ENCODE data around the gene TRIM7.
A peak's percentile ranks its signal among the peaks of the same experiment; 100 is the strongest.
"Not testable (repeated sequence)": the region's sequence is repeated elsewhere in the genome, so short reads cannot be mapped to it uniquely, and the experiment has no call there.

Gene TRIM7

DNA sequence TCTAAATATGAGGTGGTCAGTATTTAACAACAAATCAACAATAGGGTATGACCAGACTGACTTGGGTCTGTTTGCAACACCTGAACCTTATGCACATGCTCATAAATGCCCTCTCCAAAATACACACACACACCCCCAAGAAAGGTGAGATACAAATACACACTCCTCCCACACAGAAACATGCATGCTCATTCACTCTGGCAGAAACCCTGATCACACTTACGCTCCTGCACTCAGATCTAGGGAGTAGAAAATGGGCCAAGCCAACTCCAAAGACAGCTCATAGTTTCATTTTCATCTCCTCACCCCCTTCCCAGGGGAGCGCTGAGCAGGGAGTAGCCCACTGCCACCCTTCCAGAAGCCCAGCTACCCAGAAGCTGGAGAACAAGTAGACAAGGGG lies 11.3 kb downstream of the TRIM7 start:
- DNase-seq (ENCODE audit: low read depth in 3 of 3) = no peak

DNA sequence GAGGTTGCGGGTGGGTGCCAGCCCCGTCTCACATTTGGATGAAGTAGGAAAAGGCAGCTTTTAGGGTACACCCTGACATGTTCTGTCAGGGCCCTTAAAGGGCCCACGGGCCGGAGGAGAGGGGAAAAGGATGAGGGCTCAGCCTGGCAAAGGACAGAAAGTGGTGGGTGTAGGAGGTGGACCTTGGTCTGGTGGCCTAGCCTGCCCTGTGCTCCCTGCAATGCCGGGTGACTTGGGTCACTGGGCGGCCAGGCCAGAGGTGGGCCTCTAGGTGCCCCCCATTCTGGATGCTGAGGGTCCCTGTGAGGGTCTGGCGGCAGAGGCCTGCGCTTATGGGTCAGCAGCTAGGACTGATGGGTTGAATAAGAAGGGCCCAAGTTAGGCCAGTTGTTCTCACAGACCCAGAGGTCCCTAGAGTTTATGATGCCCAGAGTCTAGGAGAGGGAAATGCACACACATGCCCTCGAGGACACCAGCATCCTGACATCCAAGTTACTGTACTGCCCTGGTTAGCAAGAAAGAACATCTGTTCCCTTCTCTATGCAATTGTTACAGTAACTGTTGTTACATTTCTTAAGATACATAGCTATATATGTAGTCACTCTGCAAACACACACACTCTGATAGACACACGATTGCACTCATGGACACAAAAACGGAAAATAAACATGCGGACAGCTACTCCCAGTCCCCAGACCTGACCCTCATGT lies 12.5 kb downstream of the TRIM7 start:
- DNase-seq (ENCODE audit: low read depth in 3 of 3) = no peak

DNA sequence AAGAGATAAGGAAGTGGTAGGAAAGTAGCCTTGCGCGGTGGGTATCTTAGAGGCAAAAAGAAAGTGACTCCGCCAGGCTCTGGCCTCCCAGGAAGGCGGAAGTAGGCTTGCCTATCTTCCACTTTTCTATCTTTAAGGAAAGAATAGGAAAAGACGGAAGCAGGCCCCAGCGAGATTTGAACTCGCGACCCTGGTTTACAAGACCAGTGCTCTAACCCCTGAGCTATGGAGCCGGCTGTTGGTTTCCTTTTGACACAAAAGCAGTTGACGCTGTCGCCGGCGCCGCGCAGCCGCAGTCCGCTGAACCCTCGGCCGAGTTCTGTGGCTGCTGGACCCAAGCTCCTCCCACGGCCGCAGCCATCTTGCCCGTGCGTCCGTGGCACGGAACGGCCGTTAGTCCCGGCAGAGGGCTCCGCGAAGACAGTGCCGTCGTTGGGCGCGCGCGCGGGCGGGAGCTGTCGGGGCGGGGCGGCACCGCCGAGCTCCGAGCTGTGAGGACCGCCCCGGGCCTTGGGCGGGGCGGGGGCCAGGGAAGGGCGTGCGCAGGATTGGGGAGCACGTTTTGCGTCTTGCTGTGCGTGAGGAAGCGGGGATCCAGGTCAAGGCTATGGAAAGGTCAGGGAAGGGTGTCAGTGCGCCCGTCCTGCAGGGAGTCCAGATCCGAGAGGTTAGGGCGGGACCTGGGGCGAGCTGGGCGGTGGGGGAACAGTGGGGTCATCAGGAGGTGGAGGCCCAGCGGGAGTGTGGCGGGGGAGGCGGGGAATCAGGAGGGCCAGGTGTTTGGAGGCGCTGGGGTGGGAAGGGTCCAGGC lies 13.3 kb downstream of the TRIM7 start:
- peak; percentile 85 to 92 (median 85) for DNase-seq (ENCODE audit: low read depth in 3 of 3)

DNA sequence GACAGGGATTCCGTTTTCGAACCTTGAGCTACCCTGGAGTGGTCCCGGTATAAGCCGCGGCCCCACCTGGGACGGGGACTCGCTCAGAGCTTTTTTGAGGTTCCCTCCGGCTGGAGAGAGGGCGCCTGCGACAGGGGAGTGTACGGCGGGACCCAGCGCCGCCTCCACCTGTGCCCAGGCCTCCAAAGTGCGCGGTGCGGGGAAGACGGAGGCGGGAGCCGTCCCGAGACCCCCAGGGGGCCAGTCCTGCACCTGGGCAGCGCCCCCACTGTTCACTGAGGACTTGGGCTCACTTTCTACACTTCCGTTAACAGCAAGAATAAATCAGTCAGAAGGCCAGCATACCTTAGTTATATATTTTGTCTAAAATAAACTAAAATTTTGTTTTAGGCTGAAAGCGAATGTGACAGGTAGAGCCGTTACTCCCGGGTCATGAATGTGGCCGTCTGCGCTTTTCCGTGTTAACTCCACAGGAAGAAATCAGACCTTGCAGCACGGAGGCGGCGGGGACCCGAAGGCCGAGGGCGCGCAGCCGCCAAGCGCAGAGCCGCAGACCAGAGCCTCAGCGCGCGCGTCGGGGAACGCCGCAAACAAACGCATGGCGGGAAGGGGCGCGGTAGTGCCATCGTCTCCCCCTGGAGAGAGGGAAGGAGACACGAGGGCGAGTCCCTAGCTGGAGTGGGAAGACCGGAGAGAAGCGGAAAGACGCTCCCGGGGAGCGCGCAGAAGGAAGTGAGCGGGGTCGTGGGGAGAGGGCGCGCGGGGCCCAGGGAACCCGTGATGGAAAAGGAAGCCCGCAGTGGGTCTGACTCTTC lies 14.1 kb downstream of the TRIM7 start:
- DNase-seq (ENCODE audit: low read depth in 3 of 3) = peak in 1 of 3 donors; percentile 44

DNA sequence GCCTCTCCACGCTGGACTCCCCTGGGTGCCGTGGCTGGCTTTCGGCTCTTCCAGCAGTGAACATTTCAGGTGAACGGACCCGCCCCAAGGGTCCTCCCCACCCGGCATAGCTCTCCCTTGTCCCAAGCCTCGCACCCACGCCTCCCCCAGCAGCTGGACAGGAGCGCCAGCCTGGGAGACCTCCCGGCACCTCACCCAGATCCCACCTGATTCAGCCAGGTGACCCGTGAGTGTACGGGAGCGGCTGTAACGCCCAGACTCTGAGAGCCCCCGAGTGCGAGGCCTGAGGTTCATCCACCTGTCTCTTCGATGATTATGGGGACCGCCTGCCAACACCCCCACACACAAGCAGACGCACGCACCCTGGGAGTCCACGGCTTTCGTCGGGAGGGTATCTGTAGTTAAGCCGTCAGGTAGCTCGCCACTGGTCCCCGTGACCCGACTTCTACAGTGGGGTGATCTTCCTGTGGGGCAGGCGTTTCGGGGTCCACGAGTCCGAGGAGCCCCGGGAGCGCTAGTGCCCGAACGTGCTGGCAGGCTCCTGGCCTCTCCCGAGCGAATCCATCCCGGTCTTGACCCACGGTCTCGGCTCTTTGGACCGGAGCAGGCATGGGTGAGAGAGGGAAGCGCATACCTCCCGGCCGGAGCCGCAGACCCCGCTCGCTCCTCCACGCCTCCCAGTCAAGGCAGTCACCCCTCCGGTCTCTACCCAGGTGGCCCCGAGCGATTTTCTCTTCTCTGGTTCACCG lies 14.9 kb downstream of the TRIM7 start:
- no peak for DNase-seq (ENCODE audit: low read depth in 3 of 3)

DNA sequence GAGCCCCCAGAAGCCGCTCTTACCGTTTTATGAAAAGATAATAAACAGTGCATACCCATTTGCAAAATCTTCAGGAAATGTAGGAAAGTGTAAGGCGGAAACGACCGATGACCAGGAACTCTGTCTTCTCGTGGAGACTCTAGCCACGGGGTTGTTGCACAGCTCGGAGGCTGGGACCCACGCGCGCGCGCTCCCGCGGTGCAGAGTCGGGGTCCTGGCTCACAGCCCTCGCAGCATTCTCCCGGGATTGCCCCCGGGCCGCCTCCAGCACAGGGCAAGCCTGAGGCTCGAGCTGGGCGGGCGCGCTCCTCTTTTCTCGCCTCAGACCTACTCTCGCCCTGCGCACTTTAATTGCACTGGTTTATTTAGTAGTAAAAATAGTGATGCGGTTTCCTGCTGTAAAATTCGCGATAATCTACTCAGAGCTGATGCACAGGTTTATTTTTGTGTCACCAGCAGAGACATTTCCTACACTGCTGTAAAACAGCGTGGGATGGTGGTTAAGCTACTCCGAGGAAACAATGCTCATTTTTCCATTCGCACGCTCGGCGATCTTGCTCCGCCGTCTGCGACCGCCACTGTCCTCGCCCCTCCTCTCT lies 15.5 kb downstream of the TRIM7 start:
- peak in 2 of 3 donors; percentile 51 to 52 for DNase-seq (ENCODE audit: low read depth in 3 of 3)

DNA sequence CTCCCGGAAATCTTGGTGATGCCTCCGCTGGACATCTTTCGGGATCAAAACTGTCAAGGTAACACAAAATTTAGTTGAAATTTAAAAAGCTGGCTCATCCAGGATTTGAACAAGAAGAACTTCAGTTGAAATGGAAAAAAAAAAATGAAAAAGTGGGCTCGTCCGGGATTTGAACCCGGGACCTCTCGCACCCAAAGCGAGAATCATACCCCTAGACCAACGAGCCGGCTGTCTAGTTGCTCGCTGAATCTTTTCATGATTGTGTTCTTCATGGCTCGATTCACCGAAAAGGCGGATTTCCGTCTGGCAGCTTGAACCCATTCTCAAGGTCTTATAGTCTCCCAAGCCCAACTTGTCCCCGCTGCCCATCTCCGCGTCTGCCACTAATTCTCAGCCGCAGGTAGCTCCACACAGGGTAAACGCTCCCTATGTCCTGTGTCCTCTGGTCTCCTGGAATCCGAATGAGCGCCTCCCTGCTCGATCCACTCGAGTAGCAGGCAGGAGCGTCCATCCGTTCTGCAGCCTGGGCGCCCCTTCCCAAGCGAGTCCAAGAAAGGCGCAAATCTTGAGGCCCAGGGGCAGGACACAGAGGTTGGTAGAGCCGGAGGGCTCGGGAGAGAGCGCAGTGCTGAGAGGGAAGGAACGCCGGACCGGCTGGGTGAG lies 16.2 kb downstream of the TRIM7 start:
- peak; percentile 59 to 80 (median 76) for DNase-seq (ENCODE audit: low read depth in 3 of 3)

DNA sequence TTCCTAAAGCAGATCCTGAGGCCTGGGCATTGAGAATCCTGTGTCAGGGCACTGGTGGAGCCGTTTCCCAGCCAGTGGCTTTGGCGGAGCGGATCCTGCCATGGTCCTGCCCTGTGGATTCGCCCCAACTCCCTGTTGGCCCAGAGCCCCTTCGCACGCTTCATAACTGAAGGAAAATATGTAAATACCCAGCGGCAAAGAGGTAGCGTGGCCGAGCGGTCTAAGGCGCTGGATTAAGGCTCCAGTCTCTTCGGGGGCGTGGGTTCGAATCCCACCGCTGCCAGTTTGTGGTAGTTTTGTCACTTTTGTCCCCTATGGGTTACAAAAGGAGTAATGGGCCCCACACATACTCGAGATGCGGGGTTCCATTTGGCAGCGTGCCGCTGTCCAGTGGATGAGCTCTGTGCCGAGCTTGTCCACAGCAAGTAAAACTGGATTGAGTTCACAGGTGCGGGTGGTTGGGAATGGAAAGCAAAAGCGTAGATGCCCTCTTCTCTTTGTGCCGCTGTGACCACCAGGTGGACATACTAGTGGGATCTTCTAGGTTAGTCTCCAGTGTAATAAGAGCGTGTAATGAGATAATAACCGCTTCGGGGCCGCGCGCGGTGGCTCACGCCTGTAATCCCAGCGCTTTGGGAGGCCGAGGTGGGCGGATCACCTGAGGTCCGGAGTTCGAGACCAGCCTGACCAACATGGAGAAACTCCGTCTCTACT lies 17.3 kb downstream of the TRIM7 start:
- peak in 2 of 3 donors; percentile 46 to 70 for DNase-seq (ENCODE audit: low read depth in 3 of 3)

DNA sequence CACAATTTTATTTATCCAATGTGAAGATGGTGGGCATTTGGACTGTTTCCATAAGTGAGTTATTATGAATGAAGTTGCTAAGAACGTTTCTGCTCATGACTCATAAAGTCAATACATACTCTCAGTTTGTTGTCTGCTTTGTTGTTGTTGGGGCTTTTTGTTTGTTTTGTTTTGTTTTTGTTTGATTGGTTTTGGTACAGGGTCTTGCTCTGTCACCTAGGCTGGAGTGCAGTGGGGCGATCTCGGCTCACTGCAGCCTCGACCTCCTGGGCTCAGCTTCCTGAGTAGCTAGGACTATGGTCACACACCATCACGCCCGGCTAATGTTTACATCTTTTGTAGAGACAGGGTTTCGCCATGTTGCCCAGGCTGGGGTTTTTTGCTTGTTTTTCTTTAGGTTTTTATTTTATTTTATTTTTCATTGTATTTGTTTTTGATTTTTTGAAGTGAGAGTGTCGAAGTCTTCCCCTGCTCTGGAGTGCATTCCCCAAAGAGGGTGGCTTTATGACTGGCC lies 18.0 kb downstream of the TRIM7 start:
- DNase-seq (ENCODE audit: low read depth in 3 of 3) = no peak

DNA sequence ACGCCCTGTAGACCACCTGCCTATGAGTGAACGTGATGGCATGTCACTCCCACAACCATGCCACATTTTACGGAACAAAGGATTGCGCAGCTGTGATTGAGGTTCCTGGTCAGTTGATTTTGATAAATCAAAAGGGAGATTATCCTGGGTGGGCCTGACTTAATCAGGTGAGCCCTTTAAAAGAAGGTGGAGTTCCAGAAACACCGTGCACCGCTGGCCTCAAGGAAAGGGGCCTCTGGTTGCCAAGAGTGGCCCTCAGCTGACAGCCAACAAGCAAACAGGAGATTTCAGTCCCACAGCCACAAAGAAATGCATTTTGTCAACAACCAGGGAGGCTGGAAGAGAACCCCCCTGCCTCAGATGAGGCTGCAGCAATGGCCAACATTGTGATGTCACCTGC lies 19.0 kb downstream of the TRIM7 start:
- no peak for DNase-seq (ENCODE audit: low read depth in 3 of 3)

DNA sequence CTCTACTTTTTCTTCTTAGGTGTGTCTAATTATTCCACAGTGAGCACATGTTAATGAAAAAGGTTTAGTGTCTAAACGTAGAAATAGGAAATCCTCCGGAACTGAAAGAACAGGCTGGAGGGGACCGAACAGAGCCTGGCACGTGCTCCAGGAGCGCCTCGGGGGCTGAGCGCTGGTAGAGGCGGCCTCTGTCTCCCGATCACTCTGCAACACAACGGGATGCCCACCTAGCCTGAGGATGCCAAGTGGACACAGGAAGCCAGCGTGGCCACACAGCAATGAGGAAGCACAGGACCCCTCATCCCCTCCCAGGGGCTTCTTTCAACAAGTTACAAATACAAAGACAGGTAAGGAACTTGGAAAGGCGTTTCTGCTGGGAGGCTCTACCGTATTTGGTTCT lies 19.4 kb downstream of the TRIM7 start:
- DNase-seq (ENCODE audit: low read depth in 3 of 3) = no peak

DNA sequence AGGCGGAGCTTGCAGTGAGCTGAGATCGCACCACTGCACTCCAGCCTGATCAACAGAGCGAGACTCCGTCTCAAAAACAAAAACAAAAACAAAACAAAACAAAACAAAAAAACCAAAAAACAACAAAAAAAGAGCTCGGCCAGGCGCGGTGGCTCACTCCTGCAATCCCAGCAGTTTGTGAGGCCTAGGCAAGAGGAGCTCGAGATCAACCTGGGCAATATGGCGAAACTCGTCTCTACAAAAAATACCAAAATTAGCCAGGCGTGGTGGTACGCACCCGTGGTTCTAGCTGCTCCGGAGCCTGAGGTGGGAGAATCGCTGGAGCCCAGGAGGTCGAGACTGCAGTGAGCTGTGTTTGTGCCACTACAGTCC lies 20.2 kb downstream of the TRIM7 start:
- DNase-seq (ENCODE audit: low read depth in 3 of 3) = no peak

DNA sequence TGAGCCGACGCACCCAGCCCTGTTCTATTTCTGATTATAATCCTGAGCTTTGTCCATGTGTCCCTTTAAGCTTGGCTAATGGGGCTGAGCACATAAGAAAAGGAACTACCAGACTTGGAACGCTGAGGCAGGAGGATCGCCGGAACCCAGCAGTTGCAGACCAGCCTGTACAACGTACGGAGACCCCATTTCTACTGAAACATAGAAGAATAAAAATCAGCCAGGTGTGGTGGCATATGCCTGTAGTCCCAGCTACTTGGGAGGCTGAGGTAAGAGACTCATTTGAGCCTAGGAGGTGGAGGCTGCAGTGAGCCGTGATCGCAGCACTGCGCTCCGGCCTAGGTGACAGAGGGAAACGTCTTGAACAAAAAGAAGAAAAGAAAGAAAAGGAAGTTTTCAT lies 22.3 kb downstream of the TRIM7 start:
- DNase-seq (ENCODE audit: low read depth in 3 of 3) = no peak

DNA sequence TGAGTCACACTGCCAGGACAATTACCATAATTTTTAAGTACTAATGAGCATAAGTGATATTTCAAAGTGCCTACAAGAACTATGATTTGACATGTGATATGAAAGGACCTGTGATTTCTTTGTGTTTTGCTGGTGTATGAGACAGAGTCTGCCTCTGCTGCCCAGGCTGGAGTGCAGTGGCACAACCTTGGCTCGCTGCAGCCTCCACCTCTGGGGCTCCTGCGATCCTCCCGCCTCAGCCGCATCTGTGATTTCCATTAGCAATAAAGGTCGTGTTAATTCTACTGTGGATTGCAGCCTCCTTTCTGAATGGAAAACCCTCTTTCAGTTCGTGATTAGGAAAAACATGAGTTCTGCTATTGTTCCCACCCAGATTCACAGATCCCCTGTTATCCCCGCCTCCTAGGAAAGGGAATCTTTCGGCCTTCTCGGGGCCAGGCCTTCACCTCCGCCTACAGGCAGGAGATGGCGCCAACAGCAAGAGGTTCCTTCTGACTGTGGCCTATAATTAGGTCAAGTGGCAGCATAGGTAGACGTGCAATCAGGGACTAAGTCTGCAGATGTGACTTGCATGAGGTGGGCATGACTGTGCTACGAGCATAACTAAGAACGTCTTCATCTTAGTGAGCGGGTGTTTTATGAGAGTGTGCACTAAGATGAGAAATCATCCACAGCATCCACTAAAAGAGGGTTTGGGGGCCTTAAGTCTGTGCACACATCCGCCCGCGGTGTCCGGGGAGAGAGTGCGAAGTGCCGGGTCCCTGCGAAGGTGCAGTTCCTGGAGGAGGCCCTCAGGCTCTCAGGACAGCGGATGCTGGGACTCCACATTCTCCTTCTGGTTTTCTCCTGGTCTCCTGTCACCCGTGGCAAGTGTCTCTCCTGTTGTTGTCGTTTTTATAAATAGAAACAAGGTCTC lies 23.1 kb downstream of the TRIM7 start:
- DNase-seq (ENCODE audit: low read depth in 3 of 3) = peak in 1 of 3 donors; percentile 42

DNA sequence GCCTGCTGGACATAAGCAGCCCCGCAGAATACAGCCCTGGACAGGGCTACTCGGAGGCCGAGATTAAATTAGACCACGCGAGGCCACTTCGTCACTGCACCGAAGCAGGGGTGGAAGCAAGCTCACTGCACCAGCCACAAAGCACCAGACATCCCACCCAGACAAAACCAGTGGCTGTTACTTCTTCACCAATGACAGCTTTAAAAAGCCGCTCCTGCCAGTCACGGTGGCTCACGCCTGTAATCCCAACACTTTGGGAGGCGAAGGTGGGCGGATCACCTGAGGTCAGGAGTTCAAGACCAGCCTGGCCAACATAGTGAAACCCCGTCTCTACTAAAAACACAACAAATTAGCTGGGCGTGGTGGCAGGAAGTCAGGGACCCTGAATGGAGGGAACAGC lies 27.4 kb downstream of the TRIM7 start:
- not testable (repeated sequence) for DNase-seq (ENCODE audit: low read depth in 3 of 3)

DNA sequence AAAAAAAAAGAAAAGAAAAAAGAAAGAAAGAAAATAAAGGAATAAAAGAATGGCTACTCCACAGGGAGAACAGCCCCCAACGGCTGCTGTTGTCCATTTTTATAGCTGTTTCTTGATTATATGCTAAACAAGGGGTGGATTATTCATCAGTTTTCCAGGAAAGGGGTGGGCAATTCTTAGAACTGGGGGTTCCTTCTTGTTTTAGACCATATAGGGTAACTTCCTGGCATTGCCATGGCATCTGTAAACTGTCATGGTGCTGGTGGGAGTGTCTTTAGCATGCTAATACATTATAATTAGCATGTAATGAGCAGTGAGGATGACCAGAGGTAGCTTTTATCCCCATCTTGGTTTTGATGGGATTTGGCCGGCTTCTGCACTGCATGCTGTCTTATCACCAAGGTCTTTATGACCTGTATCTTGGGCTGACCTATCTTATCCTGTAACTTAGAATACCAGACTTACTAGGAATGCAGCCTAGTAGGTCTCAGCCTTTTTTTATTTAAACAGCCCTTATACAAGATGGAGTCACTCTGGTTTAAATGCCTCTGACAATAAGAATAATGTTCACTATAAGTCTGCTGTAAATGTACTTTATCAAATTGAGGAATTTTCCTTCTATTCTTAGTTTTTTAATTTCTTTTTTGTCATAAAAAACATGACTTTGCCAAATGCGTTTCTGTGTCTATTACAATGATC lies 28.6 kb downstream of the TRIM7 start:
- DNase-seq (ENCODE audit: low read depth in 3 of 3) = no peak

DNA sequence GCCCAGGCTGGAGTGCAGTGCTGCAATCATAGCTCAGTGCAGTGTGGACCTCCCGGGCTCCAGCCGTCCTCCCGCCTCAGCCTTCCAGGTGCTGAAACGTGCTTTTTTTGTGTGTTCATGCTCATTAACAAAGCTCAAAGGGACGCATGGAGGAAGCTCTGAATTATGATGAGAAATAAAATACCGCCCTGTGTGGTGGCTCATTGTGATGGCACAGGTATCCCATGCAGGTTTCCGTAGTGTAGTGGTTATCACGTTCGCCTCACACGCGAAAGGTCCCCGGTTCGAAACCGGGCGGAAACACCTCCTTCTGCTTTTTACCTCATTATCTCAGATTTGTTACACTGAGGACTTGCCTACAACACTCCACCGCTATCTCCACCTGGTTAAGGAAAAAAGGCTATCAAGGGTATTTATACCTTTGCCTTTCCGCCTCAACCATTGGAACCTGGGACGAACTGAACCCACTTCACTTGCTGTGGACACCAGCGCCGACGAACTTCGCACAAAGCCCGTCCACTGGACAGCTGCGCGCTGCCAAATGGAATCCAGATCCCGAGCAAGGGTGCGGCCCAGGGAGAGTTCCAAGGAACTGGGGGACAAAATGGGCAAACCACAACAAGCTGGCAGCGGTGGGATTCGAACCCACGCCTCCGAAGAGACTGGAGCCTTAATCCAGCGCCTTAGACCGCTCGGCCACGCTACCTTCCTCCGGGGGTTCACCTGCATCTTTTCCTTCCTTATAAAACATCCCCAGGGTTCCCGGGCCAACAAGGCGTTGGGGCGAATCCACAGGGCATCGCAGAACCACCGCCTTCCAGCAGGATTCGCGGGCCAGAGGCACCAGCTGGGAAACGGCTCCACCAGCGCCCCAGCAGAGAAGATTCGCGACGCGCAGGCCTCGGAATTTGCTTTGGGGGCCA lies 31.3 kb downstream of the TRIM7 start:
- peak; percentile 51 to 75 (median 51) for DNase-seq (ENCODE audit: low read depth in 3 of 3)

All from stimulated activated CD4-positive, alpha-beta T cell treated with anti-CD3 and anti-CD28 coated beads, TNF-alpha, amount 100 ng/mL, for 48 hours (primary cell).